Smooth muscle cell of the brain vasculature (primary cell): ENCODE data around the gene FAM107B.

ENCODE experiments used
- DNase-seq: peaks from one replicate; pipeline ENCODE4 v3.0.0-alpha.2; 2012; ENCODE audit warnings: low read depth, low spot score

The FAM107B gene

DNA sequence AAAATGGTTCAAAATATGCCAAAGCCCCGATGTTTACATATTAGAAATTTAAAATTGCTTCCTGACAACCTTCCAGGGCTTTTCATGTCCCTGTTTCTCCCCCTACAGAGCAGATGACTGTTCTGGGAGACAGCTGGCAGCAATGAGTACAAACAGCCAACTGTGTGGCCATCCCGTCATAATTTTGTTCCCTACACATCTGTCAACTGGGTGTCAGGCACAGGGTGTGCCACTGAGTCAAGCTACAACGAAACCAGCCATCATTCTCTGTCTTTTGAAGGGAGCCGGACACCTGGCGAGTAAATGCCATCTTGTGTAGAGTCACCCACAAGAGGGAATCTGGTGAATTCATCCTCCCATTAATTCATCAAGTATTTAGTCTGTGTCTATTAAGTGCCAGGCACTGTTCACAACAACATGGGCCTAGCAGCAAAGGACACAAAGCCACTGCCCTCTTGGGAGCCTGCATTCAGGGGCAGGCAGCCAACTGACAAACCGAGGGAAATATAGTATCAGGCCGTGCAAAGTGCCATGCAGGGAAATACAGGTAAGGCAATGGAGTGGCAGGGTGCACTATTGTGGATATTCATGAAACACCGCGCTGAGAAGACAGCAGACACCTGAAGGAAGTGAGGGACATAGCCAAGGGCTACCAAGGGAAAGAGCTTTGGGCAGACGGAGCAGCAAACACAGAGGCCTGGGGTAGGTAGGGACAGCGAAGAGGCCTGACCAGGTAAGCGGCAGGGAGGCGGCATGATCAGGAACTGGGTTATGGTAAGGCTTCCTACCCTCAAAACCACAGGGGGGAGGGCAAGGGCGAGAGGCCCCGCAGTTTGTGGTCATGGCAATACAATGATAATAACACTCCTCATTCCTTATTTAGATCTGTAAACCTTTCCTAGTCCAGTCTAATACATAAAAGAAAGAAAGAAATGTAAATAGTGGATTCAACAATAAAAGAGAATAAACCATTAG lies 213.6 kb downstream of the FAM107B start:
- DNase-seq: no peak

DNA sequence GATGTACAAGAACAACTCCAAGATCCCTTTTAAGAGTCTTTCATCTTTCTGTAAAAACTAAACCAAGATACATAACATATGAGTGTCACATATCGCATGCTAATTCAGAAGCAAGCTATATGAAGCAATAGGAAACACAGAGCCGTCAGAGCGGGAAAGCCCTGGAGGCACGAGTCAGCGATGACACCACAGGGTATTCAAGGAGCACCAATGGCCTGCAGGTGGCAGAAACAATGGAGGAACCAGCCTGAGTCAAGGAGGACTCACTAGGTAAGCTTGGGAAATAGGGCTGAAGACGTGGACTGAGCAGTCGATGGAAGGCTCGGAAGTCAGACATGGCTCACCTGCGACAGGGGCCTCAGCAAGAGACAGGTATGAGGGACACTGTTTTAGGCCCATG lies 214.4 kb downstream of the FAM107B start:
- no peak for DNase-seq

DNA sequence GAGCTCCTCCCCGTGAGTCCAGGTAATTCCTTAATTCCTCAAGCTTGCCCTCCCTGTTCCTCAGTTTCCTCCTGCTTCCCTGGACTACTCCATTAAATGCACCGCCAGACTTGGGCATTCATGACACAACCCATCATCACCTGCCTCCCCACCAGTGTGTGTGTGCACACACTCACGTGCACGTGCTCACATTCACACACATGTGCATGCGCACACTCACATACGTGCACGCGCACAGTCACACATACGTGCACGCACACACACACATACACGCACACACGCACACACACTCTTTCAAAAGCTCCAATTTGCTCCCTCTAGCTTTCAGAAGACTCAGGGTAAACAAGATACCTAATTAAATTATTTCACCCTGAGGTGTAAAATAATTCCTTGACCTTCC lies 216.7 kb downstream of the FAM107B start:
- no peak for DNase-seq

DNA sequence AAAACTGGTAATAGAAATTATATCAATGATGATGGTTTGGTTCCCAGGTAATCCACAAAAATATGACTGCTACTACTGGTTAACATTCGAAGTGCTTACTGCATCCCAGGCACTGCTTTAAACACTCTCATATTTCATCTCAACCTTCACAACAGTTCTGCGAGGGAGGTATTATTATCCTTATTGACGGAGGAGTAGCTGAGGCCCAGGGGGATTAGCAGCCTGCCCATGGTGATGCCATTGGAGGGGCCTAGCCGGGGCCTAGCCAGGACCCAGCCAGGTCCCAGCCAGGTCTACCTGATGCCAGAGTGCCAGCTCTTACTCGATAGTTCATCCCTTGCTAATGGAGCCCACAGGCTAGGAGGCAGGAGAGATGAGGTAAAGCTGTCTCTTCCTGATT lies 217.1 kb downstream of the FAM107B start:
- DNase-seq: no peak

DNA sequence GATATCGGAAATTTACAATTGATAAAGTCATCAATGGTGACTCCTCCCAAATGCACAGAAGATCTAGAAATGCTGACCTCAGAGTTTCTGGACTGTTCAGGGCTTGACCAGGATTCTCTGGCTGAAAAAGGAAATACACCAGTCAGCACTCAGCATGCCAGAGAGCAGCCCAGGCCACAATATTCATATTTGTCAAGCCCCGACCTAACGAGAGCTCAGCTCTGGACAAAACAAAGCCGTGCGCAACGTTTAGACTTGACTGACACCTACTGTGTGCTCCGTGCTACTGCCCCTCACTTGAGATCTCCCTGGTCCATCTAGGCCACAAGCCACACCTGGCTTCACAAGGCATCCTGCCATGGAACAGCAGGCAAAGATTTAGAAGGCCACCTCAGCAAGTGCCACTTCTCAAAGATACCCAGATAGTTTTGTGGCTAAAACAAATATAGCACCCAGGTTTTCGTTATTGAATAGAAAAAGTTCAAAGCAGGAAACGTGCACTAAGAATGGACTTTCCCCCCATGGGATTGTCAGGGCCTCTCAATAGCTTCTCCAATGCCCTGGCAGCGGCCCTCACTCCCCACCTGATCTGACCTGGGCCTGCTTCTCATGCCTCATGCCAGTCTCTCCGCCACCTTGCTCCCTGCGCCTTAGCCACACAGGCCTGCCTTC lies 218.3 kb downstream of the FAM107B start:
- DNase-seq: no peak

DNA sequence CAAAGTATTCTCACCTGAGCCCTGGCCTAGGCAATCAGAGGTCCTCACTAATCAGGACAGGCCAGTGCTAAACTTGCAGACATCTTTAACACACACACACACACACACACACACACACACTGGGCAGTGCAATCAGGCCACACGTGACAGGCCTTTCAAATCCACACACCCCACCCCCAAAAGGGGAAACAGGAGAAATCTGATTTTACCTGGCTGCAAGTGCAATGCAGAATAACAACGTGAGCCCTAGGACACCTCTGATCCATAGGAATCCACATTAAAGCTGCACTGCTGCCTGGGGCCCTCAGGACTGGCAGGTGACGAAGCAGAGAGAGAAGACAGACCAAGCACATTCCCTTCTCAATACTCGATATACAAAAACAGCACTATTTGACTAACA lies 218.9 kb downstream of the FAM107B start:
- DNase-seq: no peak

DNA sequence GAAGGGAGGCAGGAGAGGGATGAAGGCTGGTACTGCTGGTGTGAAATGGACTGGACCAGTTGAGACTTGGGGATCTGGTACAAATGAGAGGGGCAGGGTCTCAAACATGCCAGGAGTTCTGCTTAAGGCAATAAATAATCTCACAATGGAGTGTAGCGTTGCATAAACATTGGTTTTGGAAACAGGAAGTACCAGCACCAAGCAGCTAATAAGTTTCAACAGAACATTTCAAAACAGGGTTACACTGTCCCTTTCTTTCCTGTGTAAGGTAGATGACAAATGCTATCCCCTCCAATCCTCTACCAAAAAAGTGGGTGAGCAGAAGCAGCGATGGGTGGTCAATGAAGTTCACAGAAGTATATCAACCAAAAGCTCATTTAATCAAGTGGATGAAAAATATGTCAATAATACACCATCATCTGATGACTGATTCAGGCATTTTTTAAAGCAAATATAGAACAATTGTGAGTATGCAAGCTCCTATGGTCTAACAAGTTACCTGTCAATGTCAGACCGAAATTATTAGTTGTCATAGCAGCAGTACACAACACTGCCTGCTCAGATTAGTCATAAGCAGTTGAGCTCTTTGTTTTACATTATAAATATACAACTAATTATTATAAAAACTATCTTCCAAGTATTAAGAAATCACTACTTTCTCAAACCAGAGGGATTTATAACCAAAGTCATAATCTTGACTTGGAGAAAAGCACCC lies 220.0 kb downstream of the FAM107B start:
- no peak for DNase-seq

DNA sequence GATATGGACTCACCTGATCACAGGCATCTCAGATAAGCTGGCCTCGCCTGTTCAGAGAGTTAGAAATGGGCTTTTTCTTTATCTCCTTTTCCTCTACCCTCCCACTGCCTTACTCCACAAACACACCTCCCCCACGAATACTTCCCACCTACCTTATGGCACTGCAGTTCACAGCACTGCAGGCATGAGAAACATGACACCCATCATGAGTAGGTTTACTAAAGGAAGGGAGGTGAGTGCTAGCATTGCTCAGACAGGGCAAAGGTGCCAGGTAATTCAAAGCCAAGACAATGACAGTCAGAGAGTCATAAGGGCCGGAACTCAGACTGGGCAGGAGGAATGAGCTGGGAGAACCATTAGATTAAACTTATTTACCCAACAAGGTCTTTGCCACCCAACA lies 220.6 kb downstream of the FAM107B start:
- no peak for DNase-seq

DNA sequence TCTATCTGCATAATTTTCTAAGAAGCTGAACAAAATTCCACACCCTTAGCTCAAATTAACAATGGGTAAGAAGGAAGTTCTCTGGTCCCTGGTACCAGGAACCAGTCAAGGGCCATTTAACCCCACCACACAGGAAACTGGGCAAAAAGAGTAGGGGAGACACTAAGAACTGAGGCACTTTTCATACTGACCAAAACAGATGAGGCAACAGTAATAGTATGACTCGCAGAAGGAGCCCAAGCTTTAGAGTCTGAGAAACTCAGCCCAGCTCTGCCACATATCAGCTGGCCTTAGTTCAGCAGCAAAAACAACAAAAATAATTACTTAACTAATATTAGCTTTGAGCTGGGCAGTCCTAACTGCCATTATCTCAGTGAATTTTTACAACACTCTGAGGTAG lies 221.2 kb downstream of the FAM107B start:
- DNase-seq: no peak

DNA sequence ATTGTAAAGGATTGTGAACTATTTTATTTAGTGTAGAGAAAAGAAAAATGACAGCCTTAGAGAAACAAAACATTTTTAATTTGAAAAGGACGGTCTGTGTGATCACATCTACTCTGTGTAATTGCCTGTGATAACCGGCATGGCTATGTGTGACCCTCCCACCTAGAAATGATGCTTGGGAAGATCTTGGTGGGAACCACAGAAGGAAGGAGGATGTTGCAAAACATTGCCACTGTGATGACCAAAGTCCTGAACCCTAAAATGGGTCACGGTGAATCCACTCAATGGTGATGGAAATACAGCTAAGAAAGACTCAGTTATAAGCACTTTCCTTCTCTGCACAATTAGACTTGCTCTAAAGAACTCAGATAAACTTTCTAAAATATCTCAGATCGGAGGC lies 222.7 kb downstream of the FAM107B start:
- no peak for DNase-seq

DNA sequence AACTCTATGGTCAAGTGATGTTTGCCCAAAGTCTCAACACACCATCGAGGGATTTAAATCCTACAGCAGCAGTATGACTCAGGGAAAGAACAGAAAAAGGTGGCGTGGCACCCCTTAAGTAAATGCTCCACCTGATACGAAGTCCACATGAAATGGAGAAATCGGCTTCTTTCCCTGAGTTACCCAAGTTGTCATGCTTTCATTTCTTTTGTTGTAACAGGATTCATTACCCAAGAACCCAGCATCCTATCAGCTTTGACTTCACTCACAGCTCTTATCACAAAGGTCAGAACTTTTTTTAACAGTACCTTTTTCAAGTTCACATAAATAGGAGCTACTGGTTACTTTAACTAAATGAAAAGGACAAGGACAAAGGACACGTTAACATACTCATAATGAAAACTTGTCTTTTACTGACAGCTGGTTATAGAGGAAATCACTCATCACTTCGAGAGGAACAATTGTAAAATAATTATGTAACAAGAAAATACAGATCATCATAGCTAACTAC lies 224.2 kb downstream of the FAM107B start:
- DNase-seq: no peak

DNA sequence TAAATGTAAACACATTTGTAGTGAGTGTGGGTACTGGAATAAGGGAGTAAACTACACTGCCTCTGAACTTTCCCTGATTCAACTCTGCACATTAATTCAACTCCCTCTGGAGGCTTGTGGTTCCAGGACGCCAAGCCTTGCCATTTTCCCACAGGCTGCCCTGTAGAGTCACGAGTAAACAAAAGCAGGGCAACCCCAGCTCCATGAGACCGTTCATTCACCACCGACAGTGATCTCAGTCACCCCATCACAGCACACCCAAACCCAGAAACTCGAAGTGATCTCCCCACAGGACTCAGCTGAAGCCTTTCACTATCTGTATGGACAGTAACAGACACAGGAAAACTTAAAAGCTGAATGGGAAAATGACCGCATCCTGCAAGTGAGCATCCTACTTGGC lies 225.2 kb downstream of the FAM107B start:
- DNase-seq: no peak

DNA sequence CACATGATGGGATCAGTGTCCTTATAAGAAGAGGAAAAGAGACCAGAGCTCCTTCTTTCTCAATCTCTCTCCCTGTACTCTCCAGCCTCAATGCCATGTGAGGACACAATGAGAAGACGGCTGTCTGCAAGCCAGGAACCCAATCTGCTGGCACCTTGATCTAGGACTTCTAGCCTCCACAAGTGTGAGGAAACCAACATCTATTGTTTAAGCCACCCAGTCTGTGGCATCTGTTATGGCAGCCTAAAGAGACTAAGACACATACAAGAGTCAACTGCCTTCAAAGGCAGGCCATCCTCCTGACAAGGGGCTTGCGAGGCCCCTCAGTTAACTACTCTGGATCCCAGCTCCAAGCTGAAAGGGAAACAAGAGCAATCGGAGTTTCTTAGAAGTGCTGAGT lies 225.7 kb downstream of the FAM107B start:
- DNase-seq: no peak

DNA sequence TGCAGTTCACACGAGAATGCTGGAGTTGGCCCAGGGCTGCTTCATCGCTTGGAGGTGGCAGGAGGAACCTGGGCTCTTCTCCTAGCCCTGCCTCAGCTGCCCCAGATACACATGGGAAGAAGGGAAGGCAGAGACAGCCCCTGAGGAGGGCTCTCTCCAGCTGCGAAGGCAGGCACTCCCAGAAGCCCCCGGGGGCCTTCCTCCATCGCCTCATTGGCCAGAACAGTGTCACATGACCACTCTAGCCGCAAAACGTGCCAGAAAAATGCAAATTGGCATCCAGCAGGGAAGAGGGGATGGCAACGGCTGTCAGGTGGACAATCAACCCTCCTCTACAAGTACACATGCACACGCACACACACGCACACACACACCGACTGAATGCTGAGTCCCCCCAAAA lies 226.2 kb downstream of the FAM107B start:
- no peak for DNase-seq

DNA sequence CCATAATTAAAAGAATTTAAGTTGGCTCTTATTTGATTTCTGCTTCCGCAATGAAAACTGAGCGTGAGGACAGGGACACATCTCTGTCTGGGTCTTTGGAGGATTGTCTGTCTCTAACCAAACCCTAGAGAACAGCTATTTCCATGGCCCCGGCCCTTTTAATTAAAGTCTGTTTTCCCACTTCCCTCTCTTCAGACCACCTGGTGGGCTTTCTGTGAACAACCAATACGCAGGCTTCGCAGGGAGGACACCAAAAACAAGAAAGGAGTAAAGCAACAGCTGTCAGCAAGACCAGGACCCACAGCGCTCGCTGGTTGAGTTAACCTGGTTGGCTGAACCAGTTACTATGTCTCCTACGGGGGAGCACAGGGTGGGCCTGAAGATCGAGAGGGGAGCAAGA lies 226.9 kb downstream of the FAM107B start:
- DNase-seq: no peak

DNA sequence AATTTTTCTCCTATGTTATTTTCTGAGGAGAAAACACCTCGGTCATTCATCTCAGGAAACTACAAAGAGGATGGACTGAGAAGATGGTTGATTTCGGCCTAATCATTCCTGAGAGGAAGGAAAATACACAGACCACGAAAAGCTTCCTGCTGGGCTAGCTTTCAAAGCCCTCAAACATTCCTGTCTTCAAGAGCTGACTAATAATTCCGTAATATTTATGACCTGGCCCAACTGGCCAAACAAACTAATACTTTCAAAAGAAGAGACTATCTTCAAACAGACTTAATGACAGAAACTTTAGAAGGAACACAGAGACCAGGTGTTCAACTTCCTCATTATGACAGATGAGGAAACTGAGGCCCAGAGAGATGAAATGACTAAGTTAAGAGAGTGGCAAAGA lies 228.9 kb downstream of the FAM107B start:
- DNase-seq: peak; percentile 32

DNA sequence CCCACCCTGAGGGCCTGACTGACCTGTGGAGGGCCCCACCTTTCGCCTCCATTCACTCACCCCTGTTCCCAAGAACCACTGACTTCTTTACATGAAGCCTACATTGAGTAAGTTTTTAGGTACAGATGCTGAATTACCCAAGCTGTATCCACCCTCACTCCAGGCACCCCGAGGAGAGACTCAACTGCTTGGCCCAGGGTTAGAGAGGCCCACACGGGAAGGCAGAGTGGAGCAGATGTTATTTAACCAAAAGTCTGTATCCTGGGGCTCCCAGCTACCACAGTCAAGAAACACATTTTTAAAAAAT lies 230.8 kb downstream of the FAM107B start:
- DNase-seq: no peak

DNA sequence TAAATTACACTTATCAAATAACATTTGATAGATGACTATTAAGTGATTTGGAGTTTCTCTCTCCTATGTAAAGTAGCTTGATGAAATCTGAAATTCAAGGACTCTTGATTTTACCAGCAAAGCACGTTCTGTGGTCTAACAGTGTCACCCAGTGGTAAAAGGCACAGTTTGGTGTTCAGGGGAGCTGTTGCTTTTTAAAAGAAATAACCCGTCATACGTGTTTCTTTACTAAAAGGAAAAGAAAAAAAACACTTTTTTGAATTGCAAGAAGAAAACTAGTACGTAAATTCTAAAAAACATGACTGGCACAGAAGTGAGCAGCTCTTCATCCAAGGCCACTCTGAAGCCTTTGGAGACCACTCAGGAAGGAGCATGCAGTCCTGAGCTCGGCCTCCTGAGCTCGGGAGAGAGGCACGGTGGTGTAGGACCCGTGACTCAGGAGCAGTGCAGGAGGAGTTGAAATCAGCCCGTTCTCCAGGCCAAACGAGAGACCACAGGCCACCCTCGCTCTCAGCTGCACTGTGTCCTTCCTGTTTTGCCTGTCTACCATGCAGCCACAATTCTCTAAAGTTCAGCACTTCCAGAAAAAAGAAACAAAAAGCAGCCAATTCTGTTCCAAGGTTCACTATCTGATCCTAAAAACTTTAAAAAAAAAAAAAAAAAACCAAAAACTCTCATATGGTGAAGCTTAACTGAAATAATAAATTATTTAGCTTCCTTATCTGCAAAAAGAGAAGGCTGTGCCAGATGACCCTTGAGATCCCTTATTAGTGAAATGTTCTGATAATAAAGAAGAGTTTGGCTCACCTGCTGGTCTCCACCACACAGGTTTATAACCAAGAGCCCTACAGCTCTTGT lies 231.4 kb downstream of the FAM107B start:
- no peak for DNase-seq

DNA sequence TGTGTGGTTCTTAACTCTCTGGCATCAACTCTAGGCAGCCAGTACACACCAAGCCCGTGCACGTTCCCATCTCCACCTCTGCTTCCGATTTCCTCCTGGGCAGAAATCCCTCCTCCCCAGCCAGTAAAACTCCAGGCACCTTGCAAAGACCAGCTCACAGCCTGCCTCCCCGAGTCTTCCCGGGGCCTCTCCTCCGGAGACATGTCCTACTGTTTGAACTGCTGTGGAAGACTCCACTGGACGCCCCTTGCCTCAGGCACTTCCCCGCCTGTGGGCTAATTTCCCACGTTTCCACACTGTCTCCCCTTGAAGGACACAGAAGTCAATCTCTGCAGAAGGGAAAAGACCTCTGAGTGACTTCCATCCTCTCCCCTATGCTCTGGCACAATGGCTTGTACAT lies 233.3 kb downstream of the FAM107B start:
- no peak for DNase-seq

DNA sequence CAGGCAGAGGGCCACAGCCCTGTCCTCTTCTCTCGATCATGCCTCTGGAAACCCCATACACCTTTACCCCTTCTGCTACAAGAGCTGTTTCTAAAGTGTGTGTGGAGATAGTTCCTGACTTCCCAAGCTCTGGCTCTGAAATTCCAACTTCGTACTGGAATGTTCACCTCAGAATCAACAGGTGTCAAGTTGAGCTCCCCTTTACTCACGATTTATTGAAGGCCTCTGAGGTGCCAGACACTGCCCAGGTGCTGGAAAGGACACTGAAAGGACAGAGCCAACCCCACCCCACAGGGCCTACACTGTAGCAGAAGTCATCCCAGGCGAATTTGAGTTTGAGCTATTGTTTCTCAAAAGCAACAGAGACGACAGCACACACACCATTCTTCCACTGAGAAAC lies 234.1 kb downstream of the FAM107B start:
- DNase-seq: no peak

DNA sequence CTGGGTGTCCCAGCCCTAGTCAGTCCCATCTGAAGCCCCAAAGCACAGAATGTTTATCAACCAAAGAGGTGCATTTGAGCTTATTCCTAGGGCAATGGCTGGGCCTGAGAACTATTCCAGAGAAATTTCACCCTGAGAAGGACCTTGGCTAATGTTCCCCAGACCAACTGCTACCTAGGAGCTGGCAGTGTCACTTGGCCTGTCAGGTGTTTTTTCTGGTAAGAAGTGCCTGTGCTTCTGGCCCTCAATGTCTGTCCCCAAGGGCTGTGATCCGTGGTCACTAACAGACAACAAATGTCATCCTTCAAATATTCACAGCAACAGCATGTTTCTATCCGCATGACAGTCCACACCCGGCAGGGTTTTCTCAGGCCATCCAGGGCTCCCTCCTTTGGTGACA lies 234.6 kb downstream of the FAM107B start:
- DNase-seq: no peak

DNA sequence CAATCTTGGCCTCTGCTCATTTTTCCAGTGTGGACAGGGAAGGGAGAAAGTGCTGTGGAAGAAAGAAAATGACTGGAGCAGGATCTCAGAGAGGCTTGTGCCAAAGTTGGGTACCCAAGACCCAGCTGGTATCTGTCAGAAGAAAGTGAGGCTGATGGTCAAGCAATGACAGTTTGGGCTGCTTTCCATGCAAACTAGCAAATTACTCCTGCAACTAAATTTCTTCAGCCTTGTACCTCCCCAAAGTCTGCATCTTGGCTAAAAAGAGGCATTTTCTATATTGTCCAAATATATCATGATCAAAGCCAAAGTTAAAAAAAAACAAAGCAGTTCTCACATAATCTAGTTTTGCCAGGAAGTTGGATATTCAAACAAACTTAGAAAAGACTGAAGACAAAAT lies 235.5 kb downstream of the FAM107B start:
- DNase-seq: no peak
